ENCODE results near the gene ADI1.
"Not testable (repeated sequence)": the region's sequence is repeated elsewhere in the genome, so short reads cannot be mapped to it uniquely, and the experiment has no call there.

ADI1 gene

GRCh38 chr2:3493615-3494007, 25.7 kb downstream of the ADI1 start:
- ATAC-seq (no peak), DNase-seq (no peak)

DNA sequence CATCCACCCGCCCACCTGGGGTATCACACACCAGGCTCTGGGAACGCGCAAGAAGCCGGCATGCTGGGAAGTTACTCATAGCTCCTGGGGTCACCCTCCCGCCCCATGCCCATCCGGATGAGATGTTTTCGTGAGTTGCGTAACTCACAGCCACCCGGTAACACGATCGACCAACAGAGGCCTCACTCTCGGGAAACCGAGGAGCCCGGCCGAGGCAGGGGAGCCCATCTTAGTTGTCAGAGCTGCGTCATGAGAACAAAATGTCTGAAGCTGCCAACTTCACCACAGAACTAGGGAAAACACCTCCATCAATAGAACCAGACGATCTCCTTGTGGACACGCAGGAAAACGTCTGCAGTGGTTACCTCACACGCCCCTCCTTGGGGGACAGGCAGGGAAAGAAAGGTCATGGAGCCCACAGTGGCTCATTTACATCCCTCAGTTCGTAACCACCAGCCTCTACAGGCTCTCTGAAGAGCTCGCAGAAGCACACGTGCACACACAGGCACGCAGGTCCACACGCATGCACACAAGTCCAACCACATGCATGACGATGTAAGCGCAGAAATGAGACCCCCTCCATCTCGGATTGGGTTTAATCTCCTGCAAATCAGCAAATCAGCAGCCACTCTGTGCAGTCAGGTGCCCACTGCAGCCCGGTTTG, 26.2 kb downstream of the ADI1 start:
- DNase-seq, result no peak
- no peak for ATAC-seq

DNA sequence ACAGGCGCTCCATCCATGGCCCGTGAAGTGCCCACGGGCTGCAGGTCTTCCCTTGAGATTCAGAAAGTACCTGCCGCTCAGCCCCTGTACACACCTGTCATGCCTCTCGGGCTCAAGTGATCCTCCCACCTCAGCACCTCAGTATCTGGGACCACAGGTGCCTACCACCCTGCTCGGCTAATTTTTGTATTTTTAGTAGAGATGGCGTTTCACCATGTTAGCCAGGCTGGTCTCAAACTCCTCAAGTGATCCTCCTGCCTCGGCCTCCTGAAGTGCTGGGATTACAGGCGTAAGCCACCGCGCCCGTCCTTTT, 26.9 kb downstream of the ADI1 start:
- not testable (repeated sequence) for DNase-seq, ATAC-seq

GRCh38 chr2:3491716-3492474, 27.4 kb downstream of the ADI1 start:
- no peak for ATAC-seq
- no peak for DNase-seq

DNA sequence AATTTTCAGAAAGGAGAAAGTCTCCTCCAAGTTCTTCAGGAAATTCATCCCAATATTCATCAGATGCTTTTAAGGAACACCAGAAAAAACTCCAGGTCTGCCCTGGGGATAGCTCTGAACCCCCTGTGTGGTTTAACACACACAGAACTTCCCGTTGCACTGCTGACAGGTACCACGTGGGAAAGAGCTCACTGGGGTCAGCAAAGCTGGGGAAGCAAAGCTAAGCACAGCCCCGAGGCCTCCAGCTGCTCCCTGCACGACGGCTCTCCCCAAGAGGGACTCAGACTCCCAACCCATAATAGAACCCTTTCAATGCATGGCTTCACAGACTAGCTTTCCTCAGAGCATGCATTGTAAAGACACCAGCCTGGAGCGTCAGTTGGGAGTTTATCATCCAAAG, 28.0 kb downstream of the ADI1 start:
- ATAC-seq (no peak), DNase-seq (no peak)

GRCh38 chr2:3490191-3491170, 28.9 kb downstream of the ADI1 start:
- ATAC-seq (no peak), DNase-seq (no peak)

GRCh38 chr2:3489764-3490115, 29.6 kb downstream of the ADI1 start:
- ATAC-seq (no peak), DNase-seq (no peak)

DNA sequence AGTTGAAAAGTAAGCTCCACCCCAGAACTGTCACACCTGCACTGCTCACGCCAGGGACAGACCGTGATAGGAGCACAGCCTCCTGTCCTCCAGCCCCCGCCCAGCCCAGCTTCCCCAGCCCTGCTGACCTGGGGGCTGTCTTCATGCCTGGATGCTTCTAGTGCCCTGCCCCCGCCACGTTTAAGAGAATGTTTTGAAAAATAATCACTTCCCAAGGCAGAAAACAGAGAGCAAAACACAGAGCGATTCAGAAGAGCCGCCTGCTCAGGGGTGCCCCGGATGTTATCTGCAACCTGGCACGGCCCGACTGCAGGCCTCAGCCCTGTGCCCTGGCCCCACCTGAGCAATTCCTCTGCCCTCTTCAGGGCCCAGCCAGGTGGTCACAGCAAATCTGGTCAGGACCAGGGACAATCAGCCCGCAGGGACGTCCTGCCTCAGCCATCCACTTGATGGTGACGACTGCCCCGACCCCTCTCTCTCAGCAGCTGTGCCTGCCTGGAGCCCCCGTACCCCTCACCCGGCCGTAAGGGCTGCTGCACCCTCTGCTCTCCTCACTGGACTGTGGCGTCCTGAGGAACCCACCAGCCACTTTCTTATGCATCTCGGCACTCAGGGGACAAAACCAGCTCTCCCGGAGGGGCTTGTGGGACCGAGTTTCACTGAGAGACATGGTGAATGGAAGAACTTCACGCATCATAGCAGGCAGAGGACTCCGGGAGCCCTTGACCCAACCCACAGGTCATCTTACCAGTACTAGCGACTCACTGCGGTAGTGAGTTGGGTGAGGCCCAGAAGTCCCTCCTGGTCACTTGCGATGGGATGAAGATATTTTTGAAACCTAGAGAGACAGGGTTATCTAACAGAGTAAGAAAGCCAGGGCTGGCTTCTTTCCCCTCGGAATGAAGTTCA, 30.2 kb downstream of the ADI1 start:
- ATAC-seq (no peak), DNase-seq (no peak)

DNA sequence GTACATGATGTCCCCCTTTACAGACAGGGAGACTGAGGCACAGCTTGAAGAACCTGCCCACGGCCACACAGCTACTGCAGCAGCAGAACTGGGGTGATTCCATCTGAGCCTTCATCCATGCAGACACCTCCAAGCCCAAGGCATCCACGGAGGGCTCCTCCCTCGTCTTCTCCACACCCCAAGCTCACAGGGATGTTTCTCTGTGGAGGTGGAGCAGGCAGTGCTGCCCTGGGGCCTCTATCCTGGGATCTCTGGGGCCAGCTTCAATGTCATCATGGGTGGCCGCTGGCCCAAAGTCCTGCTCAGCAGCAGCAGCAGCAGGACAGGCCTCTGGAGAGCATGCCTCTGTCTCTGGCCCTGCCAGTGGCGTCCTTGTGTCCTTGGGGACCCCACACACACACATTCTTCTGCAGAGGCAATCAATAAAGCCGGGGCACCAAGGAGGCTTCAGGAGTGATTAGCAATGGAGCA, 31.2 kb downstream of the ADI1 start:
- DNase-seq, result no peak
- no peak for ATAC-seq

- ATAC-seq (no peak), DNase-seq (no peak)
These were observed 31.9 kb downstream of the ADI1 start for GRCh38 chr2:3487432-3487831.

GRCh38 chr2:3487028-3487425, 32.3 kb downstream of the ADI1 start:
- ATAC-seq (no peak), DNase-seq (no peak)

DNA sequence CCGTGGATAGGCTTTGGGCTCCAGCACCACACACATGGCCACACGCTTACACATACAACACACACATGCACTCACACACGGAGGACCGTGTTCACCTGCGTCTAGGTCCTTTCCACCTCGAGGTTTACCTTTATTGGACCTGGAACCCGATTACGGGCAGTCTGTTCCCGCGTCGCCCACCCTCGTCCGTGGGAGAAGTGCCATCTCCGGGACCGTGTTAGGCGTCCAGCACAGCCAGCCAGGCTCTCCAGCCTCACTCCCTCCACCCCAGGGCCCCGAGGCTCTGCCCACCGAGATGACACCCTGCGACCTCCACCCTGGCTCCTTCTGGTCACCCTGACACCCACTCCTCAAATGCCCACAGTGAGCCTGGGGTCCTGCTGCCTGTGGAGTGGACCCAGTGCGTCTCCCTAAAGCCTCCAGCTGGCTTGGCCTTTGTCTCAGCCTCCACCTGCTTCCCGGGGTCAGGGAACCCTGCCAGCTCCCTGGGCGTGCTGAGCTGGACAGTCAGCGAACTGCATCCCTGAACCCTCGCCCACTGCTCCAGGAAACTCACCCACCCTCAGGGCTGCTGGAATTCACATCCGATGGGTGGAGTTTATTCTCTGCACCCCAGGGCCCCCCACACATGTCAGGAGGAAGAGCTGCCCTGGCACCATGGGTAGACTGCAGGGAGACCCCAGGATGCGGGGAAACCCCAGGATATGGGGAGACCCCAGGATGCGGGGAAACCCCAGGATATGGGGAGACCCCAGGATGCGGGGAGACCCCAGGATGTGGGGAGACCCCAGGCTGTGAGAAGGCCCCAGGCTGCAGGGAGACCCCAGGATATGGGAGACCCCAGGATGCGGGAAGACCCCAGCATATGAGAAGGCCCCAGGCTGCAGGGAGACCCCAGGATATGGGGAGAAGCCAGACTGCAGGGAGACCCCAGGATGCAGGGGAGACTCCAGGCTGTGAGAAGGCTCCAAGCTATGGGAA, 33.0 kb downstream of the ADI1 start:
- ATAC-seq (no peak), DNase-seq (no peak)

- ATAC-seq, result no peak
- no peak for DNase-seq
These were observed 34.2 kb downstream of the ADI1 start for GRCh38 chr2:3485166-3485565.

DNA sequence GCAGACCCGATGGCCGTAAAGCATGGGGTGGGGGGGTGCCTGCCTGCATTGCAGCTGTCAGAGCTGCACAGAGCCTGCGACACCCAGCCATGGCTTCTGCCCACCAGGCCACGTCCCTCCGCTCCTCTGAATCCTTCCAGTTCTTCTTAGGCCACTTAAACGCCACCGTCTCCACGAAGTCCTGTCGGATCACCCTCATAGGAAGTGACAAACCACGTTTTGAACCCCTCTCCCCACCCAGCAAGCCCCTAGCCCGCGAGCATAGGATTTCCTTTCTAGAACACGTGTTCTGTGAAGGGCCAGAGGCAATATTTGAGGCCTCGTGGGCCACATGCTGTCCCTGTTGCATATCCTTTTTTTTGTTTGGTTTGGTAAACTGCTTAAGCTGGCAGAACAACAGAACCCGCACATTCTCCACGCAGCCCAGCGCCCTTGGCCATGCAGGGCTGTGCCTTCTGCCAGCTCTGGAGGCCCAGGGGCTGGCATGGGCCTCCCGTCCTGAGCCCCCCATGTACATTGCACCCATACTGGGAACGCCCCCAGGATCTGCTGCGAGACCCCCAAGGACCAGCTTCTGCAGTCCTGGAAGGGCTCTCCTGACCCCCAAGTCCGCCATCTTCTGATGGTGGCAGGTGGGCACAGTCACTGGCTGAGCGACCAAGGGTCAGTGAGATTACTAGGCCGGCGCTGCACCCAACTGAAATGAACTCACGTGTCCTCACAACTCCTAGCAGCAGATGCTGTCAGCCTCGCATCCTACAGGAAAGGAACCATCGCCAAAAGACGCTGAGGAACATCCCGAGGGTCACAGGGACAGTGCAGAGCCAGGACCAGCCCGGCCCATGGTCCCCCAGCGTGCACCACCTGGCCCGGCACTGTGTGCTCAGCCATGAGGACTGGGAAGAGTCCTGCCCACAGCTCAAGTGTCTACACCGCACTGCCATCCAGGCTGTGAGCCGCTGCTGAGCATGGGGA, 35.1 kb downstream of the ADI1 start:
- DNase-seq (no peak), ATAC-seq (no peak)

- no peak for DNase-seq
- ATAC-seq, result no peak
These were observed 35.9 kb downstream of the ADI1 start for GRCh38 chr2:3483227-3483985.

GRCh38 chr2:3482363-3482821, 36.9 kb downstream of the ADI1 start:
- no peak for ATAC-seq
- no peak for DNase-seq

GRCh38 chr2:3481736-3482362, 37.5 kb downstream of the ADI1 start:
- ATAC-seq, result no peak
- DNase-seq, result no peak

GRCh38 chr2:3481011-3481400, 38.3 kb downstream of the ADI1 start:
- DNase-seq (no peak), ATAC-seq (no peak)

All from stimulated activated naive CD8-positive, alpha-beta T cell treated with anti-CD3 and anti-CD28 coated beads, Interleukin-15, Interleukin-2, amounts not matched to agents 100 U/mL and 50 U/mL, for 24 hours (primary cell).